ENCODE results near the gene ERICH6. TPM values are rescaled to one million over a fixed set of nuclear protein-coding genes. Genes with fewer than 3 reads are reported as not detected.

Gene ERICH6
- polyA plus RNA-seq, 3 donors = 0.50 to 1.2 (median 0.97) TPM

DNA sequence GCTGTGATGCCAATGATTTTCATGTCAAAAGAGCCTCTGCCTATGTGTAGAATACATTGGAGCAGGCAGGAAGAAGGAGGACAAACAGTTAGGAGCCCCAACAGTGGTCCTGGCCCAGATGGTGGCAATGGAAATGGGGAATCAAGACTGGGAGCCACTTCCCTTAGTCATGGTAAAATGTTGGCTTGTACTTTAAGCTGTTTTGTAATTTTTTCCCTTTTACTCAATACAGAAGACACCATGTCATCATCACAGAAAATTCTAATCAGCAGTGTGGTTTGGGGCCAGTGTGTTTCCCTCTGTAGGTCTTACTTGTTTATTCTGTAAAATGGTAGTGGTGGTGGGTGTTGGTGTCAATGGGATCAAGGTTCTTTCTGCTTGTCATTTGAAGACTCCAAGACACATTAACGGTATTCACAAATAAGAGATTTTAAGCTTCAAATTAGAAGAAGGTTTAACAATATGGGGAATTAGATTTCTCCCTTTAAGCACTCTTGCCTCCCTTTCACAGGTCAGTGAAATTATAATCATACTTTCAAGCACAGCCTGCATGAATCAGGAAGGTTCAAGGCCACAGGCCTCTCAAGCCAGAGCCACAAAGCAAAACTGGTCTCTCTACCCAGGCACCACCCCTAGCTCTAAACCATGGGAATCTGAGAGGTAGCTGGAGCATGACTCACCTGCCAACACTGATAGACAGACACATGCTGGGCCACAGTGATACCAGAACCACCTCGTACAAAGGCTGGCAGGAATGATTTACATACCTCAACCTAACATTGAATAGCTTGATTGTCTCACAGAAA lies 34.4 kb upstream of the ERICH6 start:
- no peak for DNase-seq (ENCODE audit: low read depth in 3 of 3, low spot score in 2 of 3)

DNA sequence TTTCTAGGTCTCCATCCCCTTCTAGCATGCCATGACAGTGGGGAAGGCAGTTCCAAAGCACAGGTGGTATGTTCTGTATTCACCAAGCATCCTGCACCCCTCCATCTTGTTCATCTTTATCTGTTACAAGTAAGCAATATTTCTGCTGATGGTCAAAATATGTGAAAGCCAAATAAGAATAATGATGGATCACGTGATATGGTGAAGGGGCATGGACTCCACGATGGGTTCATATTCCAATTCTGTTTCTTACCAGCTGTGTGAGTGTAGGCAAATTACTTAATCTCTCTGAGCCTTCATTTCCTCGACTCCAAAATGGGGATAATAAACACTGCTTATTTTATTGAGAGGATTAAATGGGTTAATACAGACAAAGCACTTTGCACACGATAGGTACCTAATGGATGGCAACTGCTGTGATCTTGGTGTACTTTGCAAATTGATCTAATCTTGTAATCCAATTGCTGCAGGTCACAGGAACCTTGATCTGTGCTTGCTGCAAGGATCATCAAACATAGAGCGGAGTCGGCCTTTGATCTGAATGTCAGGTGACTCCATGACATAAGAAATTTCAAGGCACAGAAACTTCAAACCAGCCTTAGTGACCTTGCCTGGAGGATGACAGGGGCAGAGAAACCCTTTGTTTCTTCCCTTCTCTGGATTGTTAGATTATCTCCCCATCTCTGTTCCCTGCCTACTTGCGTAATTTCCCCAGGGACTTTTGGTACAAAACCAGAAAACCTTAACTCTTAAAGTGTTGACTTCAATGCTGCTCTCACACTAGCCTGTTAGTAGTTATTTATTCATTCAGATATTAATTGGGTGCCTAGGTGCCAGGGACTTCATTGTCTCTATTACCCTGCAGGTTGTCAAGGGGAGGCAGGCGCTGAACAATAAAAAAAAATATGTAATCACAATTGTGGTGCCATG lies 33.4 kb upstream of the ERICH6 start:
- no peak for DNase-seq (ENCODE audit: low read depth in 3 of 3, low spot score in 2 of 3)

DNA sequence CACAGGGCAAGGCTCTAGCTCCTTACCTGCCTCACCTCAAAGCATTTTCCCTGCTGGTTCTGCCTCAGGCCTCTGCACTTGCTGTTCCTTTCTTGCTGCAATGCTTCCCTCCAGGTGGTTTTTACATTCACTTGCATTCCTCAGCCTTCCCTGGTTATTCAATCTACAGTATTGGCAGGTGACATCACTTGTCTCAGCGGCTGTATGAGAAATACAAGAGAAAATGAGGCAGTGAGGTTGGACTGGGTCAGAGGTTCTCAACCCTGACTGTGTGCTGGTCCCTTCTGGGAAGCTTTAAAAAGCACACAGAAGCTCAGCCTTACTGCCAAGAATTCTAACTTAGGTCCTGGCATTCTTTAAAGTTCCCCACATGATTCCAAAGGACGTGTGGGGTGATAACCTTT lies 32.6 kb upstream of the ERICH6 start:
- no peak for DNase-seq (ENCODE audit: low read depth in 3 of 3, low spot score in 2 of 3)

DNA sequence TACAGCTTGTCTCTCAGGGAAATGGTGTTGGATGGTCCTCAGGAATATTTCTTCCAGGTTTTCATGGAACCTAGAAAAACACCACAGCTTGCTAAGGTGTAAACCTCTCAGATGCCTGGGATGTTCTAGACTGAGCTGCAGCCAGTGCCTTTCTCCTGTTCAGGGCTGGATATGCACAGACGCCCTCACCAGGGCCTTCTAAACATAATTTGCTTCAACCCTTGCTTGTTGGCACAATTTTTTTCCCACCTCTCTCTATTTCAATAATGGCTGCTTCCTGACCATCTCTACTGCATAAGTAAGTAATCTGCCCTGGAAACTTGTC lies 31.0 kb upstream of the ERICH6 start:
- DNase-seq (ENCODE audit: low read depth in 3 of 3, low spot score in 2 of 3) = no peak

DNA sequence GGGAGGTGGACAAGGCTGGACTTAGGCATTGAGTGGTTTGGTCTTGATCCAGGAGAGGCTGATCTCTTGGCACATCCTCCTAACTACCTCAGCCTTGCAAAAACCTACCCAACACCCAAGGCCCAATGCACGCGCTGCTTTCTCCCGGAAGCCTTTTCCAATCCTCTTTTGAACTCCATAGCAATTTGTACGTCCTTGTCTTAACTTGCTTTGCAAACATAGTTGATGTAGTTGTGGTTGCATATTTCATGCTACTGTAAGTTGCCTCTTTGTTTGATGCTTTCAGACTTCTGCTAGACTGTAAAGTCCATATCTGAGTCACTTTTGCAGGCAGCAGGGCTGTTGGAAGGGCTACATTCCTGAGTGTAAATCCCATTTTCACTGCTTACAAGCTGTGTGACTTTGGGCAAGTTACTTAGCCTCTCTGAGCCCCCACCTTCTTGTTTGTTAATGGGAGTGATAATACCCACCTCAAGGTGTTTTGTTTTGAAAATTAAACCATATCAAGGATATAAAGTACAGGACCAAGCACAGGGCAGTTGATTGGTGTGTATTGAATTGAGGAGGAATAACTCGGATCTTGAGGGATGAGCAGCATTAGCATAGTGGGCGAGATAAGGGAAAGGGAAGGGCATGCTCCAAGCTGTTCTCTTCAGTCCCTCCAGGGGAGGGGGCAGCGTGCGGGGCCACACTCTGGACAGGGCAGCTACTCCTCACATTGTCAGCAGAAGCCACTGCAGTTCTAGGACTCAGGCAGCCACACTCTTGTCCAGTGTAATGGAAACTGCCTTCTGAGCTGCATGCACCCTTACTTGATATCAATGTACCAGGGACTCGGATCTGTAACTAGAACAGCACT lies 30.4 kb upstream of the ERICH6 start:
- no peak for DNase-seq (ENCODE audit: low read depth in 3 of 3, low spot score in 2 of 3)

DNA sequence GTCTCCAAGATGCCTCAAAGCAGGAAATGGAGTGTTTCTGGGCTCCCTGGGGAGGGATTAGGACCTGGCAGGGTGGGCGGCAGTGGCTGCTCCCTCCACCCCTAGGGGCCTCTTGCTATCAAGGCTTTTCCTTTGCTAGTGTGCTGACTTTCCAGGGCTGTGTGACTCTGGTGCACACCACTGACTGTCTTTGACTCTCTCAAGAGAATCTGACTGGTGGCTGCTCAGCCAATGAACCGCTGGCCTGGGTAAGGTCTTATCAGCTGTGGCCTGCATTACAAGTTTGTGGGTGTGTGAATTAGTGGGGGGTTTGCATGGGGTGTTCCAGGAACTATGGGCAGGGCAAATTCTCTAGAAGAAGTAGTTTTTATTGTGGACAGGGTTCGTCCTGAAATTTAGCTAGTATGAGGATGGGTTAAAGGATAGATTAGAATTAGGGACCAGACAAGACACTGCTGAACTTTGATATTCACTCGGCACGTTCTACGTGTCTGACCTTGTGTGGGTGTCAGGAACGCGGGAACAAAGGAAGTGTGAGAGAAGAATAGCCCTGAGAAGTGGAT lies 29.7 kb upstream of the ERICH6 start:
- no peak for DNase-seq (ENCODE audit: low read depth in 3 of 3, low spot score in 2 of 3)

DNA sequence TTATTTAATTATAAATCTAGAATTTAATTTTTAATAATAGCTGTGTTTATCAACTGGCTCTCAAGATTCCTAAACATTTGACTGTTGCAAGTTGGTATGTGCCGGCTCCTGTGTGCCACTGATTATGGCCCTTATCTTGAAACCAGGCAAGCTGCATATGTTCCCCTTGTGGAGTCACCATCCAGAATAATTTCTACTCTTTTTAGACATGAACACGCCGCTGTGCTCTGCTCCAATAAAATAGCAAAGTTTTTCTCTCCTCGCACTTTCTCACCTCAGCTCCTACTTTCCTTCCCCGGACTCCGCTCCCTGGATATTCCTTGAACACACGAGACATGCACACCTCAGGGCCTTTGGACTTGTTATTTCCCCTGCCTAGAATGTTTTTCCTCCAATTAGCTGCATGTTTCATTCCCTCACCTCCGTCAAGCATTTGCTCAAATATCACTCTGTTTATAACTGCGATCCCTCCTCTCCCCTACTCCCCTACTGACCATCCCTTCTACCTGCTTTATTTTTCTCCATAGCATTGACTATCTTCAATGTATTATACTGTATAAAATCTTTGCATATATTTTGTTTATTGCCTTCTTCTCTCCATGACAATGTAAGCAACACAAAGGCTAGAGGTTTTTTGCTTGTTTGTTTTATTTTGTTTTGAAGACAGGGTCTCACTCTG lies 26.1 kb upstream of the ERICH6 start:
- no peak for DNase-seq (ENCODE audit: low read depth in 3 of 3, low spot score in 2 of 3)

DNA sequence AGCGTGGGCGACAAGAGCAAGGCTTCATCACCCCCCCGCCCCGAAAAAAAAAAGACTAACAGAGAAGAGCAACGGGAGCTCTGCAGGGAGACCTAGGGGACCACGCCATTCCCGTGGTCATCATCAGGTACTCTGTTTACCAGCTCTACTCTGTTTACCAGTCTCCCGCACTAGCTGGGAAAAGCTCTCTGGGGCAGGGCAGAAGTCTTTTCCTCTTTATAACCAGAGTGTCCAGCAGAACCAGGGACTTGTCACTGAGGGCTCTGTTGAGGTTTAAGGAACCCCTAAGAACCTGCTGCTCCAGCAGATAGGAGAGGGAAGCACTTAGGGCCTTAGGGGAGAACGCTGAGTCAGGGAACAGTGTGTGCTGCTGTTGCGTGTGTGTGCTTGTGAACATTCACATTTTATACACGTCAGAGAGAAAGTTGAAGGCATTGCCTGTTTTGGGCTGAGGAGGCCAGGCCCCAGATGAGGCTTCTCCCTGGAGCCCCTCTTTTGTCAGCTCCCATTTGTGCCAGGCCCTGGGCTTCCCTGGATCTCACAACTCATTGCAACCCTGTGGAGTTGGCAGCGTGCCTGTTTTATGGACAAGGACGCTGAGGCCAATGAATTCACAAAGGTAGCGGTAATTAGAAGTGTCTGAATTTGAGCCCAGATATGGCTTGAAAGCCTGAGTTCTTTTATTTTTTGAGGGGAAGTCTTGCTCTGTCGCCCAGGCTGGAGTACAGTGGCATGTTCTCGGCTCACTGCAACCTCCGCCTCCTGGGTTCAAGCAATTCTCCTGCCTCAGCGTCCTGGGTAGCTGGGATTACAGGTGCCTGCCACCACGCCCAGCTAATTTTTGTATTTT lies 24.2 kb upstream of the ERICH6 start:
- no peak for DNase-seq (ENCODE audit: low read depth in 3 of 3, low spot score in 2 of 3)

DNA sequence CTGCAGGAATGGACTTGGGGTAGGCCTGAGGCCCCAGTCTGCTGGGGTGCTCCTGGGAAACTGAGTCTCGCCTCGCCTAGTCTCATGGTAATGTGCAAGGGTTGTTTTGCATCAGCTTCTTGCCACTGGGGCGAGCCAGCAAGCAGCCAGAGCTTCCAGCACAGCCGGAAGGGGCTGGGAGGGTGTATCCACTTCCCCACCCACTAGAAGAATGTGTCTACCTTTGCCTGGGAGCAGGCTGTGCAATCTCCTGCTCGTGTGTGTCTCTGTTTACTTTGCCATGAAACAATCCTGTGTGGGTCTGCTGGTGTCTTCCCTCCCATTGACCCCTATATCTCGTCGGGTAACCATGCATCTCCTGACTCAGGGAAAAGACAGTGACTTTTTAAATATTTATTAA lies 21.8 kb upstream of the ERICH6 start:
- DNase-seq (ENCODE audit: low read depth in 3 of 3, low spot score in 2 of 3) = no peak

DNA sequence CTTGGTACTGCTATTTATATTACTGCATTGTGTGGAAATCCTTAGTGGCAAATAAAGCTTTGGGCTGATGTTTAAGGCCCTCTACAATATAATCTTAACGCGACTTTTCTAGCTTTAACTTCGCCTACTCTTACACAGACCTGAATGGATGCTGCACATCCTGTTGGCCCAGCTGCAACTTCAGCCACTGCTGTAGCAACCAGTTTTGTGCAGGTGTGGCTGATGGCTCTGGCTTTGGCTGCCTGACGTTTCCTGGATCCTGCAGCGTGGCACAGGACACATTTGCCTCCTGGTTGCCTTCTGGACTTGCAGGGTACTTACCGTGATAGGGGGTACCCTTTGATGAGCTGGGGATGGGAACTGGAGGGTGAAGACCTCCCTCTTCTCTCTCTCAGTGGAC lies 20.2 kb upstream of the ERICH6 start:
- DNase-seq (ENCODE audit: low read depth in 3 of 3, low spot score in 2 of 3) = no peak

DNA sequence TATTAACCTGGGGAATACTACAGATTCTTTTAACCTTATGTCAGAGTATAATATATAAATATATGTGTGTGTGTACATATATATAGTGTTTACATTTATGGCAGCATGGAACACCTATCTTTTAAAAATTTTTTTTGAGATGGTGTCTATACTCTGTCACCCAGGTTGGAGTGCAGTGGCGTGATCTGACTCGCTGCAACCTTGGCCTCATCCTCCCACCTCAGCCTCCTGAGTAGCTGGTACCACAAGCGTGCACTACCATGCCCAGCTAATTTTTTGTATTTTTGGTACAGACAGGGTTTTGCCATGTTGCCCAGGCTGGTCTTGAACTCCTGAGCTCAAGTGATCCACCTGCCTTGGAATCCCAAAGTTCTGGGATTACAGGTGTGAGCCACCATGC lies 18.5 kb upstream of the ERICH6 start:
- no peak for DNase-seq (ENCODE audit: low read depth in 3 of 3, low spot score in 2 of 3)

DNA sequence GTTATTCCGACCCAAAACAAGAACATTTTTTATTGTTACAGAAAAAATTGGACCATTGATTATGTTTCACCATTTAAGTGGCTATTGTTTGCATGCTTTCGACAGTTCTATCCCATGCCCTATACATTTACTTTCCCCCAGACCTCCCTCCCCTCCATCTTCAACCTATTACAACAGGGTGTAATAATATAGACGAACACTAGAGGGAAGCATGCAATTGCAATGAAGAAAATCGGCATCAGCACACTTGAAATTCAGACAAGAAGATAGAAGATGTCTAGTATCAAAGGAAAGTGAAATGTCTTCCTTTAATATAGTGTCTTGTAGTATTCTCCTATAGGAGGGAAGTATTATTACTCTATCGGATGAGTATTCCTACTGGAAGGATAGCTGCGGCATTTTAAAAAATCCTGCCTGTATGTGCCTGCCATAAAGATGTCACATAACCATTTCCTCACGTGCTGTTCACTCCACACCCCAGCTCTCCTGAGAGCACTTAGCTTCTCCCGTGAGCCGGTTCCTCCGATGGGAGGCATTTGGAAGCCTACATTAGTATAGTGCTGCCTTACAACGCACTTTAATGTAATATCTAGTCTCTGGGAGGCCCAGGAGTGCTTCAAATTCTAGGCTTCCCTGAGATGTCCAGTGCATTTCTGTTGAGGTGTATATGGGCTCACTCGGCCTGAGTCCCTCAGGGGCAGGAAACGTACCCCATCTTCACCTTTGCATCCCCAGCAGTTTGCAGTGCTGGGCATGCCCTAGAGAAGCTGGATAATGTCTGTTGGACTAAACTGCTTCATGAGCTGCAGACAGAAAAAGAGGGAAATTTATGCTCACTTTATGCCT lies 17.8 kb upstream of the ERICH6 start:
- peak; percentile 40 to 63 (median 51) for DNase-seq (ENCODE audit: low read depth in 3 of 3, low spot score in 2 of 3)

DNA sequence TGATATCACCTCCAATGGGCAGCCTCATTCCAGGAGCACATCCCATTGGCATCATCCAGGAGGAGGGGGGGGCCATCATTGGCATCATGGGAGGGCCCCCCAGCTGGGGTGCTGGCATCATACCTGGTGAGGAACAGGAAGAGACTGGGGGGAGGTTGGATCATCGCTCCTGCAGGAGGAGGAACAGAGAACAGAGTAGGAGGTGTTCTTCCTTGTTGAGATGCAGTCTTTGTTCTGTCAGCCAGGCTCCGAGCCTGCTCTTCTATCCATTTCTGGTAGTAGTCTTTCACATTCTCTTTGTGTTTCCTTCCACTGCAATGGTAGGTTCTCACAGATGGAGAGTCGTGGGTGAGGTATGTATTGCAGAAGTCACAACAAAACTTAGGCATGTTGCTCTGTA lies 16.7 kb upstream of the ERICH6 start:
- no peak for DNase-seq (ENCODE audit: low read depth in 3 of 3, low spot score in 2 of 3)

DNA sequence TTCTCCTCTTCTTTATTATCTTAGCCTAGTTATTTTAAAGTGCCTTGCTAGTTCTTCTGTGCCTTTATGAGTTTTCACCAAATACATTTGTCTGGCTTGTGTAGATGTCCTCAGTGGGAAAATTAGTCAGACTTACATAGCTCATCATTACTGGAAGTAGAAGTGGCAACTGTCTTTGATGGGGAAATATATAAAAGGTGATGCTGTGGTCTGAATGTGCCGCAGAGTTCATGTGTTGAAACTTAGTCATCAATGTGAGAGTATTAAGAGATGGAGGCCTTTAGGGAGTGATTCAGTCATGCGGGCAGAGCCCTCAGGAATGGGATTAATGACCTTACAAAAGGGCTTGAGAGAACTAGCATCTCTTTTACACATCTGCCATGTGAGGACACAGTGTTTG lies 6.4 kb upstream of the ERICH6 start:
- no peak for DNase-seq (ENCODE audit: low read depth in 3 of 3, low spot score in 2 of 3)

DNA sequence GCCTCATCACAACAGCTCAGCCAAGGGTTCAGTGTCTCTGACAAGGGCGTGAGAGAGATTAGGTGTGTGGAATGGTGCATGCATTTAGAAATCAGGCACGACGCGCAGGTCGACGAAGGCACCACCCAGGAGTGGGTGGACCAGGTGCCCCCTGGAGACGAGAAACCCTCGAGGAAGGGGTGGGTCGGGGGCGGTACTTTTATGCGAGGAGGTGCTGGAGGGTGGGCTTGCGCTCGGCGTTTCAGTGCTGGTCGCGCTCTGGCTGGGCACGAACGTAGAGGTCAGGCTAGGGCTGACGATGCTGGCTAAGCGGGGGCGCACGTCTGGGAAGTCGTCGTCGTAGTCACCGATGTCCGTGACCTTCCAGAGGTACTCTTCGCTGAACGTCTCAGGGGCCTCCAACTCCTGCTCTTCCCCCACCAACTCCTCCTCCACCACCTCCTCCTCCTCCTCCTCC lies 393 bp downstream of the ERICH6 start:
- DNase-seq (ENCODE audit: low read depth in 3 of 3, low spot score in 2 of 3) = peak; percentile 16 to 32 (median 19)

DNA sequence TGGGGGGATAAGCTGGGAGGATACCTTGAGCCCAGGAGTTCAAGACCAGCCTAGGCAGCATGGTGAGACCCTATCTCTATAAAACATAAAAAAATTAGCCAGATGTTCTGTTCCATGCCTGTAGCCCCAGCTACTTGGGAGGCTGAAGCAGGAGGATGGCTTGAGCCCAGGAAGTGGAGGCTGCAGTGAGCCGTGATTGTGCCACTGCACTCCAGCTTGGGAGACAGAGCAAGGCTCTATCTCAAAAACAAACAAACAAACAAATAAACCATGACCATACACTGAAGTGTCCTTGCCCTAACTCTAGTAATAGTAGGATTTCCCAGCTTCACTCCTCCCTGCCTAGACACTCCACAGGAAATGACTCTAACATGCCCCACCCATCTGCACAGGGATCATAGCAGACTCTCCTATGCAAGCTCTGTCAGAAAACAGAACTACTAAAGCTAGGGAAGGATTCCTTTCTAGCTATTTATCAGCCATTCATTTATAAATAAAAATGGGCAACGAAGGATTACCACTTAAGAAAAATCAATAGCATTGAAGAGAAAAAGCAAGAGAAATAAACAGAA lies 4.6 kb downstream of the ERICH6 start:
- no peak for DNase-seq (ENCODE audit: low read depth in 3 of 3, low spot score in 2 of 3)

DNA sequence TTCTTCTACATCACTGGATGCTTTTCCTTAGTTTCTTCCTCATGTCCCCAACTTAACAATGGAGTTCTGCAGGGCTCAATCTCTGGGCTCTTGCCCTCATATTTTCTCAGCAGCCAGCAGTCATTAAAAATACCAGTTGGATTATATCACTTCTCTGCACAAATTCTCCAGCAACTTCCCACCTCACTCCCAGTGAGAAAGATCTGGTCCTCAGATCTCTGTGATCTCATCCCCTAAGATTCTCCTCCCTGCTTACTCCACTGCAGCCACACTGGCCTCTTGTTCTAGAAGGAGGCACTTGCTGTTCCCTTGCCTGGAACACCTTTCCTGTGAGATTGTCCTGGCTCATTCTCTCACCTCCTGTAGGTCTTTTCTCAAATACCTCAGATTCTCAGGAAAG lies 6.1 kb downstream of the ERICH6 start:
- no peak for DNase-seq (ENCODE audit: low read depth in 3 of 3, low spot score in 2 of 3)

Measured in right renal cortex interstitium (tissue), 3 donors.